ENCODE results near the gene SAFB.
"Not testable (repeated sequence)": the region's sequence is repeated elsewhere in the genome, so short reads cannot be mapped to it uniquely, and the experiment has no call there.

Gene SAFB

DNA sequence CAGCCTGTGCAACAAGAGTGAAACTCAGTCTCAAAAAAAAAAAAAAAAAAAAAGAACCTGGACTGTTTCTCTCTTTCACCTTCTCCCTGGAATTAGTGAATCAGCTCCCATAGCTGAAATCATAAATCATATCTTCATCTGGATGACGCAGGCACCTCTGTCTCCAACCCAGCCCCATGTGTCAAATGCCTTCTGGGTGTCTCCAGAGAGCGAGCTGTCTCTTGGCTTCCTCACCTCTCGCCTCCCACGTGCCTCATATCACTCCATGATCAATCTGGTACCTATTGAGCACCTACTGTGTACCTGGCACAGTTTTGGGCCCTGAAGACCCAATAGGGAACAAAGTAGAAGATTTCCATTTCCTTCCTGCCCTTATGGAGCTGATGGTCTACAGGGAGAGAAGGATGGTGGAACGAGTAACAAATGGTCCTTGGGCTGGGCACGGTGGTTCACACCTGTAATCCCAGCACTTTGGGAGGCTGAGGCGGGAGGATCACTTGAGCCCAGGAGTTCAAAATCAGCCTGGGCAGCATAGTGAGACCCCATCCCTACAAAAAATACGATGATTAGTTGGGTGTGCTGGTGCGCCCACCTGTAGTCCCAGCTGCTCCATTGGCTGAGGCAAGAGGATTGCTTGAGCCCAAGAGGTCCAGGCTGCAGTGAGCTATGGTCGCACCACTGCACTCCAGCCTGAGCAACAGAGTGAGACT is 60.4 kb downstream of the SAFB start:
- no peak overlapping the region for H3K4me3 ChIP-seq (ENCODE audit: low read depth, low read length)
- TF ChIP-seq, protein P1, sequence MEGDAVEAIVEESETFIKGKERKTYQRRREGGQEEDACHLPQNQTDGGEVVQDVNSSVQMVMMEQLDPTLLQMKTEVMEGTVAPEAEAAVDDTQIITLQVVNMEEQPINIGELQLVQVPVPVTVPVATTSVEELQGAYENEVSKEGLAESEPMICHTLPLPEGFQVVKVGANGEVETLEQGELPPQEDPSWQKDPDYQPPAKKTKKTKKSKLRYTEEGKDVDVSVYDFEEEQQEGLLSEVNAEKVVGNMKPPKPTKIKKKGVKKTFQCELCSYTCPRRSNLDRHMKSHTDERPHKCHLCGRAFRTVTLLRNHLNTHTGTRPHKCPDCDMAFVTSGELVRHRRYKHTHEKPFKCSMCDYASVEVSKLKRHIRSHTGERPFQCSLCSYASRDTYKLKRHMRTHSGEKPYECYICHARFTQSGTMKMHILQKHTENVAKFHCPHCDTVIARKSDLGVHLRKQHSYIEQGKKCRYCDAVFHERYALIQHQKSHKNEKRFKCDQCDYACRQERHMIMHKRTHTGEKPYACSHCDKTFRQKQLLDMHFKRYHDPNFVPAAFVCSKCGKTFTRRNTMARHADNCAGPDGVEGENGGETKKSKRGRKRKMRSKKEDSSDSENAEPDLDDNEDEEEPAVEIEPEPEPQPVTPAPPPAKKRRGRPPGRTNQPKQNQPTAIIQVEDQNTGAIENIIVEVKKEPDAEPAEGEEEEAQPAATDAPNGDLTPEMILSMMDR (IDR thresholded peaks at IDR 0.05; ENCODE audit: low read depth, low read length) = no peak

DNA sequence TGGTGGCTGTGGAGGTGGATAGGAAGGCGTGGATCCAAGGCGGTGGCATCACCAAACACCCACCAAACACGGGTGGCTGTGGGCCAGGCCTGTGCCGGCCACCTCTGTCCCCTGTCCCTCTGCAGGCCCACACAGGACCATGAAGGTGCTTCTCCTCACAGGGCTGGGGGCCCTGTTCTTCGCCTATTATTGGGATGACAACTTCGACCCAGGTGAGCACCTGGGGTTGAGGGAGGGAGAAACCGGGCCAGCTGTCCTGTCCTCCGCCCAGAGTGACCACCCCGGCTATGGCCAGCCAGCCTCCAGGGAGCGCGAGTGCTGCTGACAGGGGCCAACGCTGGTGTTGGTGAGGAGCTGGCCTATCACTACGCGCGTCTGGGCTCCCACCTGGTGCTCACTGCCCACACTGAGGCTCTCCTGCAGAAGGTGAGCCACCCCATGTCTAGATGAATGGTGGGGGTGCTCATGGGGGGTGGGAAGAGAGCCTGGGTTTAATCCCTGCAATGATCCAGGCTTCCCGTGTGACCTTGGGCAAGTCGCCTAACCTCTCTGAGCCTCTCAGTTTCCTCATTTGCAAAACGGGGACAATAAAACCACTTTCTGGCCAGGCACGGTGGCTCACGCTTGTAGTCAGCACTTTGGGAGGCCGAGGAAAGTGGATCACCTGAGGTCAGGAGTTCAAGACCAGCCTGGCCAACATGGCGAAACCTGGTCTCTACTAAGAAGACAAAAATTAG is 62.0 kb downstream of the SAFB start:
- TF ChIP-seq, protein P1 (IDR thresholded peaks at IDR 0.05; ENCODE audit: low read depth, low read length) = no peak
- H3K4me3 ChIP-seq (ENCODE audit: low read depth, low read length) = no peak overlapping the region

DNA sequence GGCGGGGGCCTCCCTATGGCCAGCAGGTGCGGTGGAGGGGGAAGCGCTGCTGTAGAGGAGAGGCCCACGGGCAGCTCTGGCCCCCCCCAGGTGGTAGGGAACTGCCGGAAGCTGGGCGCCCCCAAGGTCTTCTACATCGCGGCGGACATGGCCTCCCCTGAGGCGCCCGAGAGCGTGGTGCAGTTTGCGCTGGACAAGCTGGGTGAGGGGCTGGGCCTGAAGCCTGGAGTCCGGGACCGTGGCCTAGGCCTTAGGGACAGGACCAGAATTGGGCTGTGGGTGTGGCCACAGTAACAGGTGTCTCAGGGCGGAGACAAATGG is 63.4 kb downstream of the SAFB start:
- TF ChIP-seq, protein P1 (IDR thresholded peaks at IDR 0.05; ENCODE audit: low read depth, low read length) = no peak
- peak overlapping the region; percentile 61; the same call in 1 of the 2 replicates for H3K4me3 ChIP-seq (ENCODE audit: low read depth, low read length)

DNA sequence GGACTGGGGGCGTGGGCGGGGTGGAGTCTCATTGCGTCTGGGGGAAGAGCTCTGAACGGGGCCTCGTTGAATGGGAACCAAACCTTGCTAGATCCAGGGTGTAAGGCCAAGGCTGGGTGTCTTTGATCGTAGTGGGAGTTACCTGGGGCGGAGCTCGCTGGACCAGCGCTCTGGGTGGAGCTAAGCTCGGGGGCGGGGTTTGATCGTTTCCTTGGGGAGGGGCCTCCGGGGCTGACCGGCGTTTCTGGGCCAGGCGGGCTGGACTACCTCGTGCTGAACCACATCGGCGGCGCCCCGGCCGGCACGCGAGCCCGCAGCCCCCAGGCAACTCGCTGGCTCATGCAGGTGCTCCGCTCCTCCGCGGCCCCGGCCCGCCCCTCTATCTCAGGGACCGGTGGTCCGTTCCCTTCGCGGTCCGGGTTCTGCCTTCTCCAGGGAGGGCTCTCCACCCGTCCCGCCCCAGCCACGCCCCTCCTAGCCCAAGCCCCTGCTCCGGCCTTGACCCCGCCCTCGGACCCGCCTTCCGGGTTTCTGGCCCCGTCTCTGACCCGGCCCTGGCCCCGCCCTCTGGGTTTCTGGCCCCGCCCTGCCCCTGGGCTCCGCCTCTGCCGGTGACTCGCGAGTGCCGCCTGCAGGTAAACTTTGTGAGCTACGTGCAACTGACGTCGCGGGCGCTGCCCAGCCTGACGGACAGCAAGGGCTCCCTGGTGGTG is 63.9 kb downstream of the SAFB start:
- TF ChIP-seq, protein P1 (IDR thresholded peaks at IDR 0.05; ENCODE audit: low read depth, low read length) = peak; percentile 78
- peak overlapping the region; percentile 61 for H3K4me3 ChIP-seq (ENCODE audit: low read depth, low read length)

DNA sequence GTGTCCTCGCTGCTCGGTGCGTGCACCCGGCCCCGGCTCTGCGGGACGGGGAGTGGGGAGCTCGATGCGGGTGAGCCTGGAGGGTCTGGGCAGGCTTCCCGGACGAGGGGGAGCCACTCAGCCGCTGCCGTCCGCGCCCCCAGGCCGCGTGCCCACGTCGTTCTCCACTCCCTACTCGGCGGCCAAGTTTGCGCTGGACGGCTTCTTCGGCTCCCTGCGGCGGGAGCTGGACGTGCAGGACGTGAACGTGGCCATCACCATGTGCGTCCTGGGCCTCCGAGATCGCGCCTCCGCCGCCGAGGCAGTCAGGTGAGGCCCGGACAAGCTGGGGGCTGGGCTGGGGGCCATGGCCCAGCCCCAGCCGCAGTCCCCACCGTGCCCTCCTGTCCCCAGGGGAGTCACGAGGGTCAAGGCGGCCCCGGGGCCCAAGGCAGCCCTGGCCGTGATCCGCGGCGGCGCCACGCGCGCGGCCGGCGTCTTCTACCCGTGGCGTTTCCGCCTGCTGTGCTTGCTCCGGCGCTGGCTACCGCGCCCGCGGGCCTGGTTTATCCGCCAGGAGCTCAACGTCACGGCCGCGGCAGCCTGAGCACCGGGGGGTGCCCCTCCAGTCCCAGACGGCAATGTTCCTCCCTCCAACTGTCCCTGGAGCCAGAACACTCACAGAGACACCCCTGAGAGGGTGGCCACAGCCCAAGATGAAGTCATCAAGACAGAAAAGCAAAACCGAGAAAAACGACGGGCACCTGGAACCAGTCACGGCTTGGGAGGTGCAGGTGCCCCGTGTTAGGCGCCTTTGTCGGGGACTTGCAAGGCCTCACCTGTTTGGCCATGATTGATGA is 64.7 kb downstream of the SAFB start:
- peak overlapping the region; percentile 61; the same call in 1 of the 2 replicates for H3K4me3 ChIP-seq (ENCODE audit: low read depth, low read length)
- TF ChIP-seq, protein P1 (IDR thresholded peaks at IDR 0.05; ENCODE audit: low read depth, low read length) = no peak

DNA sequence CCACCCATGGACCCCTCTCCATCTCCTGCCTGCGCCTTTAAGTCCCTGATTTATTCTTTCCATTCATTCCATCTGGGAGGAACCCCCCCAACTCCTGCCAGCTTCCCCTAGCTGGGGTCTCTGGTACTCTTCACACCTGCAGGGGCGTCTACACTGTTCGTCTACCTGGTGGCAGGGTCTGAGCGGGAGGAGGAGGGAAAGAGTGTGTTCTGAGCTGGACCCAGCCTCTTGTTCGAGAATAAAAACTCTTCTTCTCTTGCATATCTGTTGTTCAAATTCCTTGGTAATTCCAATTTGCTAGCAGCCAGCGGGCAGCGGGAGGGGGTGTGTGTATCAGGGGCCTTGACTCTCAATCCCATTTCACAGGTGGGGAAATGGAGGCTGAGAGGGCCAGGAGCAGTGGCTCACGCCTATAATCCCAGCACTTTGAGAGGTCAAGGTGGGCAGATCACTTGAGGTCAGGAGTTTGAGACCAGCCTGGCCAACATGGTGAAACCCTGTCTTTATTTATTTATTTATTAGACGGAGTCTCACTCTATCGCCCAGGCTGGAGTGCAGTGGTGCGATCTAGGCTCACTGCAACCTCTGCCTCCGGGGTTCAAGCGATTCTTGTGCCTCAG is 65.5 kb downstream of the SAFB start:
- not testable (repeated sequence) for H3K4me3 ChIP-seq (ENCODE audit: low read depth, low read length)

Measured in WI38 (cell line).